HepG2 (cell line): ENCODE data around the gene CELF4. TPM values are rescaled to one million over a fixed set of nuclear protein-coding genes. Genes with fewer than 3 reads are reported as not detected.

ENCODE experiments used
- ATAC-seq: fragments of 200-7000 bp; cut with Tn5 transposase; 3 replicates; pipeline ENCODE4 v1.9.1; 2020; ENCODE audit warnings: mild to moderate bottlenecking, moderate library complexity
- BruUV-seq: library from RNA; stranded (reverse); fragments of 400-500 nt; replicated peaks from 2 replicates; lab custom pipeline; 2021; lab: Mats Ljungman, UMichigan
- CTCF ChIA-PET: fragments of 300-600 bp; formaldehyde crosslinking; extraction: SDS; loops from one replicate; lab custom pipeline; 2021; ENCODE audit warnings: low total read pairs, inconsistent platforms, low intra/inter-chr PET ratio; lab: Yijun Ruan, JAX
- POLR2A ChIA-PET: fragments of 350-600 bp; sonication (Branson Sonifier 250); formaldehyde crosslinking; loops from one replicate; lab custom pipeline; 2020; ENCODE audit warnings: antibody characterized with exemption, inconsistent platforms; lab: Yijun Ruan, JAX
- DNase-seq: peaks from one replicate; pipeline ENCODE4 v3.0.0-alpha.2; 2015; ENCODE audit warnings: low spot score
- FAIRE-seq: peaks from 3 replicates; lab custom pipeline; 2011; peaks lifted over from hg19 to GRCh38; lab: Jason Lieb, UNC
- H2AFZ ChIP-seq: one replicate; pipeline ENCODE4 v1.6.1; 2011; ENCODE audit warnings: low read length, inconsistent platforms
- H3K27ac ChIP-seq: fragments of 300-600 bp; 3 replicates; pipeline ENCODE4 v1.8.0; 2011; ENCODE audit warnings: mixed run types, mild to moderate bottlenecking, mixed read lengths, low read length, inconsistent platforms; ENCODE audit not compliant: insufficient read depth; ENCODE audit errors: extremely low read length
- H3K27me3 ChIP-seq, 2 experiments: fragments of 200-600 bp in 1 of 2; 2 replicates in 1 of 2; 3 replicates in 1 of 2; pipeline versions ENCODE4 v1.6.0 to v1.8.0; 2011; ENCODE audit warnings: low read length in 2 of 2, mild to moderate bottlenecking in 2 of 2, moderate library complexity in 2 of 2, inconsistent platforms in 1 of 2; ENCODE audit not compliant: insufficient read depth in 2 of 2, control insufficient read depth in 1 of 2
- H3K36me3 ChIP-seq, 2 experiments: fragments of 200-600 bp in 1 of 2; replicated peaks in 1 of 2; 2 replicates in 1 of 2; 3 replicates in 1 of 2; pipeline versions ENCODE4 v1.5.1 to v1.8.0; 2011; ENCODE audit warnings: low read length in 2 of 2, inconsistent platforms in 1 of 2; ENCODE audit not compliant: insufficient read depth in 2 of 2, control insufficient read depth in 1 of 2
- H3K4me1 ChIP-seq: 2 replicates; pipeline ENCODE4 v1.5.1; 2012; ENCODE audit warnings: low read length, inconsistent platforms; ENCODE audit not compliant: insufficient read depth
- H3K4me2 ChIP-seq: 2 replicates; pipeline ENCODE4 v1.6.0; 2011; ENCODE audit warnings: low read depth, low read length, inconsistent platforms
- H3K4me3 ChIP-seq, 3 experiments: fragments of 200-600 bp in 1 of 3; sonication (generic), shearing (Covaris generic) in 1 of 3; replicated peaks in 1 of 3; 2 replicates each; pipeline ENCODE4 v1.5.1; 2011 to 2016; ENCODE audit warnings: low read length in 3 of 3, inconsistent platforms in 2 of 3, low read depth in 2 of 3, mild to moderate bottlenecking in 2 of 3, control low read depth in 1 of 3, mixed read lengths in 1 of 3; ENCODE audit not compliant: insufficient read depth in 1 of 3
- H3K79me2 ChIP-seq: one replicate; pipeline ENCODE4 v1.6.1; 2011; ENCODE audit warnings: low read length, inconsistent platforms; ENCODE audit not compliant: insufficient read depth
- H3K9ac ChIP-seq: 2 replicates; pipeline ENCODE4 v1.6.0; 2011; ENCODE audit warnings: mild to moderate bottlenecking, low read depth, low read length, inconsistent platforms; ENCODE audit not compliant: insufficient read depth
- H3K9me3 ChIP-seq: 2 replicates; pipeline ENCODE4 v1.5.1; 2012; ENCODE audit warnings: mild to moderate bottlenecking, low read length
- H4K20me1 ChIP-seq: 2 replicates; pipeline ENCODE4 v1.6.0; 2011; ENCODE audit warnings: inconsistent platforms, mild to moderate bottlenecking, low read length, moderate library complexity; ENCODE audit not compliant: insufficient read depth
- ATAD3A ChIP-seq: sonication (generic); formaldehyde crosslinking; IDR thresholded peaks from 2 replicates; pipeline ENCODE4 v1.4.0; 2020; ENCODE audit warnings: missing genetic modification reagents
- CREB1 ChIP-seq, 2 experiments: fragments of 450-650 bp in 1 of 2; IDR thresholded peaks; 2 replicates each; pipeline ENCODE4 v1.6.1; 2016 to 2017; ENCODE audit warnings: control low read depth in 1 of 2, mild to moderate bottlenecking in 1 of 2, missing compliant biosample characterization in 1 of 2, missing genetic modification characterization in 1 of 2
- HNF1B ChIP-seq: sonication (generic); formaldehyde crosslinking; IDR thresholded peaks from 2 replicates; pipeline ENCODE4 v1.5.1; 2020; ENCODE audit warnings: mild to moderate bottlenecking, moderate library complexity, missing genetic modification reagents
- PRDM10 ChIP-seq: sonication (generic); formaldehyde crosslinking; IDR thresholded peaks from 2 replicates; pipeline ENCODE4 v1.4.0; 2020; ENCODE audit warnings: low read depth, missing genetic modification reagents
- SKIL ChIP-seq: sonication (generic); formaldehyde crosslinking; IDR thresholded peaks from 2 replicates; pipeline ENCODE4 v1.8.0; 2022; ENCODE audit warnings: missing genetic modification reagents, mild to moderate bottlenecking, moderate library complexity, borderline replicate concordance
- SMYD3 ChIP-seq: sonication (generic); formaldehyde crosslinking; IDR thresholded peaks from 2 replicates; pipeline ENCODE4 v1.8.1; 2023; ENCODE audit warnings: mild to moderate bottlenecking, missing genetic modification reagents
- ZNF691 ChIP-seq: sonication (generic); formaldehyde crosslinking; IDR thresholded peaks from 2 replicates; pipeline ENCODE4 v1.4.0; 2020; ENCODE audit warnings: missing genetic modification reagents, low read depth, mild to moderate bottlenecking, borderline replicate concordance
- WGBS: methylation state at CpG from one replicate; pipeline ENCODE4 v1.1.6; 2017; ENCODE audit warnings: low lambda C conversion rate; 5-methylcytosine and 5-hydroxymethylcytosine counted together
- in situ Hi-C: cut with HindIII; loops from 2 replicates; pipeline ENCODE4 v1.10.0; 2017; ENCODE audit warnings: low pct_unique_long_range_greater_than_20kb; ENCODE audit not compliant: extremely low pct_ligation_motif_present
- intact Hi-C: fragments of 100-400 bp; cut with micrococcal nuclease; formaldehyde crosslinking; loops from one replicate; pipeline ENCODE4 v1.10.0; 2022; ENCODE audit not compliant: unreplicated experiment
- polyA plus RNA-seq, 8 experiments: library from polyadenylated mRNA; depleted of rRNA in 3 of 8; stranded (reverse) in 7 of 8; unstranded in 1 of 8; fragments of >200 nt; fragmentation: Illumina TruSeq in 4 of 8; extraction: Trizol in 4 of 8; gene quantifications; 2 replicates each; pipeline versions ENCODE4 v1.2.1 to v1.2.3, GENCODE V29; 2011 to 2016; ENCODE audit warnings: low read depth in 4 of 8, missing spikeins in 1 of 8, mixed read lengths in 1 of 8; ENCODE audit not compliant: insufficient read depth in 1 of 8
- total RNA-seq, 5 experiments: library from RNA; depleted of rRNA; stranded (reverse); fragments of >200 nt; fragmentation: Illumina TruSeq; extraction: Trizol; gene quantifications; 2 replicates each; pipeline ENCODE4 v1.2.3, GENCODE V29; 2016; ENCODE audit warnings: low read depth in 1 of 5

The CELF4 gene
- total and polyA plus RNA-seq, 2 of the 13 experiments (the other 11 are each of a cell fraction or from before 2014, with no cell fraction given), result not detected

GRCh38 chr18:37253394-37254235 is 312.0 kb downstream of the CELF4 start (continued):
- no peak for TF ChIP-seq SMYD3 (CRISPR knock-in tag)
- no peak for TF ChIP-seq ZNF691 (CRISPR knock-in tag)
- TF ChIP-seq CREB1 (IDR thresholded peaks at IDR 0.05), result no peak
- no peak for TF ChIP-seq CREB1 (CRISPR knock-in tag; IDR thresholded peaks at IDR 0.05)
- TF ChIP-seq SKIL (CRISPR knock-in tag), result no peak

GRCh38 chr18:37252854-37253393 is 312.7 kb downstream of the CELF4 start:
- no TSS peak for BruUV-seq
- no peak overlapping the region for H3K27ac ChIP-seq
- H3K27me3 ChIP-seq, result peaks cover 1 to 44% of the 10 kb centered on the region in 2 experiments; a peak in 4 of 5 replicates
- DNase-seq, result no peak
- H3K4me1 ChIP-seq, result peaks cover 8% of the 10 kb centered on the region
- no peaks in the 10 kb centered on the region for H3K79me2 ChIP-seq
- in situ Hi-C loops, result no loop called here
- no peaks in the 10 kb centered on the region for H3K36me3 ChIP-seq
- H3K9me3 ChIP-seq, result no peaks in the 10 kb centered on the region
- 0 out of 2 replicates have a peak, but pooled peaks have one; percentile 62 for TF ChIP-seq PRDM10 (CRISPR knock-in tag)
- TF ChIP-seq ATAD3A (CRISPR knock-in tag), result no peak
- TF ChIP-seq HNF1B (CRISPR knock-in tag), result no peak
- WGBS, result 27% methylated on average over 5 of the region's 12 CpGs
- no peak for FAIRE-seq
- H4K20me1 ChIP-seq, result 0 out of 2 replicates have a peak, but pooled peaks cover 3% of the 10 kb centered on the region
- H3K4me2 ChIP-seq, result peak overlapping the region; percentile 26; the same call in 1 of the 2 replicates
- H3K4me3 ChIP-seq, result no peak overlapping the region
- no peak overlapping the region for H2AFZ ChIP-seq
- intact Hi-C loops, result no loop called here
- CTCF ChIA-PET, result no interaction called here
- peak; percentile 13; the same call in 2 of the 3 replicates for ATAC-seq
- H3K9ac ChIP-seq, result no peak overlapping the region
- POLR2A ChIA-PET, result no interaction called here
